ENCODE results near the gene FLT1. TPM values are rescaled to one million over a fixed set of nuclear protein-coding genes. Genes with fewer than 3 reads are reported as not detected.

The FLT1 gene
- total RNA-seq, 2 experiments from 2014 or later, result 21.7 to 27.4 TPM

DNA sequence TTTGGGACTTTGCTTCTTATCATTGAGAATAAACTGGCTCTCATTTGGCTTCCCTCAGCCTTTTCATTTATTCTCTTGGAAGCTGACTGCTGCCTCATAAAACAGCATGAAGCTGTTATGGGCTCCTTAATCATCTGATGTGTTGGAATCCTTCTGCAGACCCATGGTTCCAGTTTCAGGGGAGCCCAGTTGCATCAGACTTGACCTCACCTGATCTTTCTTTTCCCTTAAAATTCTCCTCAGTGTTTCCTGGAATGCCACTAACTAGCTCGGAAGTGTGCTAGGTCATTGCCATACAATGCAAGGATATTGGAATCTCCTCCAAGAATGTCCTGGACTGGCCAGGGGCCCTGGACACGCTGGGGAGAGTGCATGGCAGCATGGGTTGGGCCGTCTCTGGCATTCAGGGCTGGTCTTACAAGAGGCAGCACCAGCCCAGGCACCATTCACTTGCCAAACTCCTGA lies 158.7 kb downstream of the FLT1 start:
- CTCF ChIA-PET, result interaction anchor here (0.6 kb wide), 1 partner anchor 301 kb away, joined by 3 read pairs; no protein-coding TSS in a partner anchor
- DNase-seq (no peak), ATAC-seq (no peak)
- Mint-ChIP-seq H3K4me3 (no peak overlapping the region), H3K4me1 (peaks cover 11% of the 10 kb centered on the region), H3K27ac (no peak overlapping the region), H3K27me3 (no peaks in the 10 kb centered on the region), H3K9me3 (ENCODE audit: low read depth) (no peaks in the 10 kb centered on the region), H3K36me3 (ENCODE audit: low read depth) (no peaks in the 10 kb centered on the region)
- intact Hi-C loops (cut with DNase I, micrococcal nuclease), result no loop called here
- POLR2A ChIA-PET, result no interaction called here

DNA sequence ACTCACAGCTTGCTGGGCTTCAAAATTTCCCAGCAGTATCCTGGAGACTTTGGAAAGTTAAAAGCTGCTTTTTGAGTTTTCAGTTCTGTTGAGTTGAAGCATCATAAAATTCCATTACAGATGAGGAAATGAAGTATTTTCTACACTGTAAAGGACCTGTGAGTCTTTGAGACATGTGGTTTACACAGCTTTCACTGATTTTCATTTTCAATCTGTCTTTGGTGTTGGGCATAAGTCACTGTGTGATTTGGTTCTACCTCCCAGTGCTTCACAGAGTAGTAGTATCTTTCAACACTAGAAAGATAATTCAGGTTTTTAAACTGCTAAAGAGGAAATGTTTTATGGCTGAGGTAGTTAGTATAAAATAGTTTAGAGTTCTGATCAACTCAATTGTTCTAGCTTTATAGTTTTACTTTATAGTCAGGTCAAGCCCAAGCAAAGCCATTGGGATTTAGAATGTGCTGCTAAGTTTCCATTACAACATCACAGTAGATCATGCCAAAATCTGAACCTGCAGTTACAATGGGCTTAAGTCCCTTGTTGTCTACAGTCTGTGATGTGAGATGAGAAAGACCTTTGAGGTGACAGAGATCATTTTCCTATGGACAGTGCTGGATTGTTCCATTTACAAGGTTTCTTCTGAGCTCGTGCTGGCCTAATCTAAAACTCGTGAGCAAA lies 161.6 kb downstream of the FLT1 start:
- CTCF ChIA-PET, result interaction anchor here (0.6 to 2.0 kb wide), 2 partner anchors 10 to 13 kb away, joined by 4 read pairs; no protein-coding TSS in a partner anchor
- POLR2A ChIA-PET, result no interaction called here
- Mint-ChIP-seq H3K9me3 (ENCODE audit: low read depth) (no peaks in the 10 kb centered on the region), H3K36me3 (ENCODE audit: low read depth) (no peaks in the 10 kb centered on the region), H3K27me3 (no peaks in the 10 kb centered on the region), H3K4me3 (no peak overlapping the region), H3K27ac (no peak overlapping the region), H3K4me1 (peaks cover 4% of the 10 kb centered on the region)
- intact Hi-C loops (cut with DNase I, micrococcal nuclease), result no loop called here
- DNase-seq, result no peak
- peak; percentile 30 for ATAC-seq

DNA sequence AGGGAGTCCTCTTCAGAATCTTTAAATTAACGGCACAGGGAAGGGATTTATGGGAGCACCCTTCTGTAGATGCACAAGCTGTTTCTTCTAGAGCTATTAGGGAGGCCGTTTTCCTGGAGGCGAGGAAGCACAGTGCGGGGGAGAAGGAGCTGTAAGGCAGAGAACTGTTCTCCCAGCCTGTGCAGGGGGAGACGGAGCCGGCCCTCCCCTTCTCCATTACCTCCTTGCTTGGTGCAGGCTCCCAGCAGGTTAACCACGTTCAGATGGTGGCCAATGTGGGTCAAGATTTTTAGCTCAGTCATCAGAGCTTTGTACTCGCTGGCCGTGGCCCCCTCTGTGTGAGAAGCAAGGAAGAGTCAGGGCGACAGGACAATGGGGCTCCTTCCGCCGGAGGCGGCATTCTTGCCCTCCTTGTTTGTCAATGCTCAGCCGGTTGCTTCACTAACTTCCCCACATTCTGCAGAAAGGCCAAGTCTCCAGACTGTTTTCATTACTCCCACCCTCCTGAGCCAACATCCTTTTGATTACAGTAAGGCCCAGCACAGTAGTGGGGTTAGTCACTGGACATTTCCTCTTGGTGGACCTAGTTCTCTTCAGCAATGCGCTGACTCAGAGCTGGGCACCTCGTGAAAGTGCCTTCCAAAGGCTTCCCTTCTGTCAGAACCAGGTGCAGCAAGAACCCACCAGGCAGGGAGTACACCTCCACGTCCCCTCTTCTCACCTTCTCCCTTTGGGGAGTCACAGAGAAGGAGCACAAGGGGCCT lies 165.4 kb downstream of the FLT1 start:
- Mint-ChIP-seq H3K27ac (no peak overlapping the region), H3K27me3 (no peaks in the 10 kb centered on the region), H3K9me3 (ENCODE audit: low read depth) (no peaks in the 10 kb centered on the region), H3K4me1 (peaks cover 4% of the 10 kb centered on the region), H3K36me3 (ENCODE audit: low read depth) (no peaks in the 10 kb centered on the region), H3K4me3 (no peak overlapping the region)
- ATAC-seq, result no peak
- ChIA-PET POLR2A (no interaction called here), CTCF (interaction anchor here (1.2 kb wide), 1 partner anchor 9 kb away, joined by 3 read pairs; no protein-coding TSS in a partner anchor)
- no peak for DNase-seq
- intact Hi-C loops (cut with DNase I, micrococcal nuclease), result loop anchor here in 1 of 2 experiments (10.0 kb wide), 1 partner anchor 1035 kb away; no protein-coding TSS in a partner anchor

DNA sequence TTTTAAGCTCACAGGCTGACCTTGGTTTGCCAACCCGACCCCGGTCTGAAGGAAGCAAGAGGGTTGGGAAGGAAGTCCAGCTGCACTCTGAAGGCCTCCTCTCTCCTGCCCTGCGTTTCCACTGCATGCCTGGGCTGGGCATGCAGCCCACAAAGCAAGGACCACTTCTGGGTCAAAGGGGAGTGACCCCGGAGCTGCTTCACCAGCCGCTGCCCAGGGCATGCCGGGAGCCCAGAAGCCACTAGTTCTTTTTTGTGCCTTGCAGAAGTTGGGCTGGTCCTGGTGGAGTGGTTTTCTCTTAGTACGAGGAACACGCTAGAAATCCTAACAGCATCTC lies 166.7 kb downstream of the FLT1 start:
- ChIA-PET CTCF (interaction anchor here (0.6 to 1.0 kb wide), 5 partner anchors 11 to 331 kb away, joined by 3 to 6 read pairs (median 3); partner anchors contain the start of gene POMP), POLR2A (no interaction called here)
- Mint-ChIP-seq H3K36me3 (ENCODE audit: low read depth) (no peaks in the 10 kb centered on the region), H3K9me3 (ENCODE audit: low read depth) (no peaks in the 10 kb centered on the region), H3K4me1 (peaks cover 4% of the 10 kb centered on the region), H3K4me3 (no peak overlapping the region), H3K27me3 (no peaks in the 10 kb centered on the region), H3K27ac (no peak overlapping the region)
- no peak for ATAC-seq
- intact Hi-C loops (cut with DNase I, micrococcal nuclease), result loop anchor here in 1 of 2 experiments (10.0 kb wide), 1 partner anchor 1037 kb away; no protein-coding TSS in a partner anchor
- DNase-seq, result no peak

DNA sequence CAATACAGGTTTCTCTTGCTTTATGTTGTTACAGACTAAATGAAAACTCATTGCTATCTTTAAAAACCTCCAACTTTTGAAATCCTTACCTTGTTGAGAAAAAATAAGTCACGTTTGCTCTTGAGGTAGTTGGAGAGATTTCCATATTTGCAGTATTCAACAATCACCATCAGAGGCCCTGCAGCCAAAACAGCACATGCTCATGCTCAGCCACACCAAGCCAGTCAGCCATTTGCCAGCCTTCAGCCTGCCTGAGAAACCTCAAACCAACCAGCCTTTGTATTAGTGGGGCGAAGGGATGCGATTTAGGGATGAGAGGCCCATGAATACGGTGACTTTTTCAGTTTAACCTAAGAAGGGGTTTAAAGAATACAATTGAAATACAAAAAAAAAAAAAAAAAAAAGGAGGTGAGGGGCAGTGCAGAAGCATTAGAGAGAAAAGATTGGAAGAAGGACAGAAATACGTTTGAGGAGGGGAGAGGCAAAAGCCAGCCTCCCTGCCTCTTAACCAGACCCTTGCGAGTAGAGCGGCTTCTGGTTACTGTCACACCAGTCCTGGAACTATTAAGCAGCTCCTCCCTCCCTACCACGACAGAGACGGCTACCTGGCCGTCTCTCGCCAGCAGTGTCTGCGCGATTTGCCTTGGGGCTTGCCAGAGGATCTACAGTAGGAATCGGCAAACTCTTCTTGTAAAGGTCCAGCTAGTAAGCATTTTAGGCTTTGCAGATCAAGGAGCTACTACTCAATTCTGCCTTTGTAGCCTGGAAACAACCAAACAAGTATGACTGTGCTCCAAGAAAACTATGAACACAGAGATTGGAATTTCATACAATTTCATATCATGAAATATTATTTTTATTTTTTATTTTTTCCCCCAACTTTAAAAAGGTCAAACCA lies 167.3 kb downstream of the FLT1 start:
- Mint-ChIP-seq H3K27me3 (no peaks in the 10 kb centered on the region), H3K36me3 (ENCODE audit: low read depth) (no peaks in the 10 kb centered on the region), H3K27ac (no peak overlapping the region), H3K4me3 (no peak overlapping the region), H3K9me3 (ENCODE audit: low read depth) (no peaks in the 10 kb centered on the region), H3K4me1 (peaks cover 3% of the 10 kb centered on the region)
- CTCF ChIA-PET, result interaction anchor here (0.8 to 1.0 kb wide), 4 partner anchors 12 to 331 kb away, joined by 3 to 6 read pairs (median 4); partner anchors contain the start of gene POMP
- no peak for ATAC-seq
- DNase-seq, result no peak
- POLR2A ChIA-PET, result no interaction called here
- intact Hi-C loops (cut with DNase I, micrococcal nuclease), result loop anchor here in 1 of 2 experiments (10.0 kb wide), 1 partner anchor 1037 kb away; no protein-coding TSS in a partner anchor

DNA sequence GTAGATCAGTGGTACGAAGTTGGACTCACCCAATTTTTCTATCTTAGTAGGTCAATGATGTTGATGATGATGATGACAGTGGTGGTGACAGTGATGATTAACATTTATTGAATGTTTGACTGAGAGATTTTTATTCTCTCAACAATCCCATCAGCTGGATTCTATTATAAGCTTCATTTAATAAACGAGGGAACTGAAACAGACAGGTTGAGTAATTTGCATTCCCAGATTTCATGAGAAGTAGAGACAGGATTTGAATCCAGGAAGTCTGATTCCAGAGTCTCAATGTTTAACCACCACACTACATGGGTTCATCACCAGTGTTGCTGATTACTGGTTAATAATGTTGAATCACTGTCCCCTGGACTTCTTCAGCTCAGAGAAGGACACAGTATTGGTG lies 168.9 kb downstream of the FLT1 start:
- Mint-ChIP-seq H3K4me1 (peaks cover 3% of the 10 kb centered on the region), H3K9me3 (ENCODE audit: low read depth) (no peaks in the 10 kb centered on the region), H3K4me3 (no peak overlapping the region), H3K27ac (no peak overlapping the region), H3K36me3 (ENCODE audit: low read depth) (no peaks in the 10 kb centered on the region), H3K27me3 (no peaks in the 10 kb centered on the region)
- POLR2A ChIA-PET, result no interaction called here
- intact Hi-C loops (cut with DNase I, micrococcal nuclease), result loop anchor here in 1 of 2 experiments (10.0 kb wide), 1 partner anchor 1039 kb away; no protein-coding TSS in a partner anchor
- DNase-seq, result no peak
- CTCF ChIA-PET, result interaction anchor here (0.7 to 1.7 kb wide), 2 partner anchors 314 to 1524 kb away, joined by 3 to 5 read pairs; no protein-coding TSS in a partner anchor
- no peak for ATAC-seq

DNA sequence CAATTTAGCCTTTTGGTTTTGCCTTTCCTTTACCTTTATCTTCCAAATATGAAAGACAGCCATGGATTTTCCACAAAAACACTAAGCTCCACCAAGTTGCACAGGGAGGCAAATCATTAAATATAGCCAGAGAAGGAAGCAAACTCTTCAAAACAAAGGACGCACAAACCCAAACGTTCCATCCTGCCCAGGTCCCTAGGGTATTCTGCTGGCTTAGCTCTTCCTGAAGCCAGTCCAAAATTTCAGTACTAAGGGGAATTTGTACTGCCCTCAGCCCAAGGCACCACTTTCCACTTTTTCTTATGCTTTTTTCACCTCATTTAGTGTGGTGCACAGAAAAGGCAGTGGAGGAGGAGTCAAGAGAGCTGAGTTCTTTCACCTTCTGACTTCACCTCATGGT lies 169.9 kb downstream of the FLT1 start:
- no peak for ATAC-seq
- Mint-ChIP-seq H3K4me1 (peaks cover 3% of the 10 kb centered on the region), H3K27ac (no peak overlapping the region), H3K27me3 (no peaks in the 10 kb centered on the region), H3K4me3 (no peak overlapping the region), H3K9me3 (ENCODE audit: low read depth) (no peaks in the 10 kb centered on the region), H3K36me3 (ENCODE audit: low read depth) (no peaks in the 10 kb centered on the region)
- intact Hi-C loops (cut with DNase I, micrococcal nuclease), result loop anchor here in 1 of 2 experiments (10.0 kb wide), 1 partner anchor 1040 kb away; no protein-coding TSS in a partner anchor
- ChIA-PET CTCF (interaction anchor here (0.6 to 1.7 kb wide), 4 partner anchors 9 to 481 kb away, joined by 3 to 5 read pairs (median 3); no protein-coding TSS in a partner anchor), POLR2A (no interaction called here)
- no peak for DNase-seq

DNA sequence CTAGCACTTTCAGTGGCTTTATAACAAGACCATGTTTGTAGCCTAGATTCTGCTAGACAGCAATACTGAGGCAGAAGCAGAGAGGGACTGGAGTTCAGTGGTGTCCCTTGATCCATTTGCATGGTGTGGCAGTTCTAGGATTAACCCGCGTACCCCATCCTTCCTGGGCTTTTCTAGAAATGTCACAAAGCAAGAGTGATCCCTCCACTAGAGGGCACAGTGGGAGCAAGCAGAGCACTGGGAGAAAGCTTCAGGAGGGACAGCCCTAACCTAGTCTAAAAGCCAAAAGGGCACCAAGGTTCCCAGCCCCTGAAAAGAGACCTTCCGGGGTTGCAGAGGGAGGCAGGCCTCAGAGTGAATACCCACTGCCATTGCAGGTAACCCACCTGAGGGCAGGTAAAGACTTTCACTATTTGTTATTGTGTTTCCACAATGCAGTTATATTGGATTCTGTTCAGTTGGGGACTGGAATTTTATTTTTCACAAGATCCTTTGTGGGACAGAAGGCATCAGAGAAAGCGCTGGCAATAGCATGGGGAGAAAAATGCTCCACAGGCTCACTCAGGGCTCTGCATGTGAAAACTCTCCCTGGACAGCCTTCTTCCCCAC lies 170.6 kb downstream of the FLT1 start:
- Mint-ChIP-seq H3K27me3 (no peaks in the 10 kb centered on the region), H3K9me3 (ENCODE audit: low read depth) (no peaks in the 10 kb centered on the region), H3K4me3 (no peak overlapping the region), H3K27ac (no peak overlapping the region), H3K36me3 (ENCODE audit: low read depth) (no peaks in the 10 kb centered on the region), H3K4me1 (peaks cover 3% of the 10 kb centered on the region)
- peak; percentile 74 for DNase-seq
- ChIA-PET POLR2A (no interaction called here), CTCF (interaction anchor here (0.9 to 1.7 kb wide), 11 partner anchors 8 to 472 kb away, joined by 3 to 8 read pairs (median 4); no protein-coding TSS in a partner anchor)
- intact Hi-C loops (cut with DNase I, micrococcal nuclease), result loop anchor here (1.0 to 10.0 kb wide), 5 partner anchors 312 to 1041 kb away; partner anchors contain the start of gene POMP (in 1 of the 2)
- ATAC-seq, result peak; percentile 78

DNA sequence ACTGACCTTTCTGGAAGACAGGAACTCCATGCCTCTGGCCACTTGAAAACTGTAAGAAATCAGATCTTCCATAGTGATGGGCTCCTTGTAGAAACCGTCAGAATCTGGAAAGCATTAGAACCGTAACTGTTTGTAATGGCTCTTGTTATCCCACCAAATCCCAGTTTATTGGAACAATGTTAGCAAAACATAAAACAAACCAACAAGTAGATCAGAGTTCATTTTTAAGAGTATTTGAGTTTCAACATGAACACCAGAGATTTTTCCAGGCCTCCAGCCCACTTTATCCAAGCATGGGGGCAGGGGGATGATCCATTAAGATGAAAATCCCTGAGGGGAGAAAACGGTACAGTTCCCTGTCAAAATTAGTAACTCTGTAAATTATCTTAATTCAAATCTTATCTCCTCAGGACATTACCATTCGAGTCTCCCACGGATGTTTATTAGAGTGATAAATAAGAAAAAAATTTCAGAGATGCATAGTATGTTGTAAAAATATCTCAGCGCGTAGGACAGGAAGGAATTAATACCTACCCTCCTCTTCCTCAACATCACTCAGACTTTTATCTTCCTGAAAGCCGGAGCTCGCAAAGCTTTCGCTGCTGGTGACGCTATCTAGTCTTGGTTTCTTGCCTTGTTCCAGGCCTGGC lies 172.5 kb downstream of the FLT1 start:
- intact Hi-C loops (cut with DNase I, micrococcal nuclease), result loop anchor here in 1 of 2 experiments (10.0 kb wide), 1 partner anchor 1042 kb away; no protein-coding TSS in a partner anchor
- Mint-ChIP-seq H3K27ac (no peak overlapping the region), H3K36me3 (ENCODE audit: low read depth) (no peaks in the 10 kb centered on the region), H3K4me1 (peaks cover 3% of the 10 kb centered on the region), H3K27me3 (no peaks in the 10 kb centered on the region), H3K4me3 (no peak overlapping the region), H3K9me3 (ENCODE audit: low read depth) (no peaks in the 10 kb centered on the region)
- POLR2A ChIA-PET, result no interaction called here
- DNase-seq, result no peak
- CTCF ChIA-PET, result interaction anchor here (1.5 kb wide), 1 partner anchor 11 kb away, joined by 4 read pairs; no protein-coding TSS in a partner anchor
- no peak for ATAC-seq

DNA sequence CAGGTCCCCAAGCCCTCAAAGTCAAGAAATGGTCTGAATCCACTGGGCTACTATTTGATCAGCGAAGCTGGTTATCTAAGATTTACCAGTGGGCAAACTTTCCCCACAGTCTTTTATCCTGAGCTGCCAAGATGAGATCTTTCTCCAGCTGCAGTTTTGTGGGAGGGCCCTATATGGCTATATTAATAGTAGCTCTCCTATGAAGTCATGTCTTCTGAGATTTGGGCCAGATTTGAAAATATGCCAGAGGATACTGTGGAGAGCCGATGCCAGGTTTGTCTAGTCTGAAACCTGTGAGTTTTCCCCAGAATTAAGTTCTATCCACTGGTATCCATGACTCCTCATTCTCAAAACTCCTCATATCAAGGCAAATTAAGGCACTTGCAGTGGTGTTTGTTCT lies 173.2 kb downstream of the FLT1 start:
- no peak for DNase-seq
- Mint-ChIP-seq H3K4me1 (peaks cover 3% of the 10 kb centered on the region), H3K4me3 (no peak overlapping the region), H3K27ac (no peak overlapping the region), H3K9me3 (ENCODE audit: low read depth) (no peaks in the 10 kb centered on the region), H3K36me3 (ENCODE audit: low read depth) (no peaks in the 10 kb centered on the region), H3K27me3 (no peaks in the 10 kb centered on the region)
- CTCF ChIA-PET, result no interaction called here
- intact Hi-C loops (cut with DNase I, micrococcal nuclease), result loop anchor here in 1 of 2 experiments (10.0 kb wide), 1 partner anchor 1043 kb away; no protein-coding TSS in a partner anchor
- no peak for ATAC-seq
- POLR2A ChIA-PET, result no interaction called here

Data from activated CD4-positive, alpha-beta T cell treated with anti-CD3 and anti-CD28 coated beads for 36 hours (primary cell).